Activated naive CD8-positive, alpha-beta T cell treated with anti-CD3 and anti-CD28 coated beads, Interleukin-2, amount 50 U/mL, for 24 hours (primary cell): Measurements from ENCODE around the gene RRAGC.

ENCODE experiments used
- ATAC-seq: fragments of 150-1000 bp; cut with Tn5 transposase; one replicate; pipeline ENCODE4 v1.10.0; 2021
- DNase-seq: peaks from one replicate; pipeline ENCODE4 v3.0.0; 2021
- H3K27ac Mint-ChIP-seq: one replicate; pipeline ENCODE4 v1.8.0; 2021; ENCODE audit warnings: mild to moderate bottlenecking, mixed read lengths
- H3K27me3 Mint-ChIP-seq: one replicate; pipeline ENCODE4 v1.8.0; 2021; ENCODE audit warnings: mixed read lengths
- H3K36me3 Mint-ChIP-seq: one replicate; pipeline ENCODE4 v1.8.0; 2021; ENCODE audit warnings: low read depth, mixed read lengths
- H3K4me1 Mint-ChIP-seq: one replicate; pipeline ENCODE4 v1.8.0; 2021; ENCODE audit warnings: mixed read lengths
- H3K4me3 Mint-ChIP-seq: one replicate; pipeline ENCODE4 v1.8.0; 2021; ENCODE audit warnings: mild to moderate bottlenecking, moderate library complexity, mixed read lengths
- H3K9me3 Mint-ChIP-seq: one replicate; pipeline ENCODE4 v1.8.0; 2021; ENCODE audit warnings: mixed read lengths

The RRAGC gene

GRCh38 chr1:38791164-38791515 lies 68.4 kb downstream of the RRAGC start:
- Mint-ChIP-seq H3K36me3 (peaks cover 3% of the 10 kb centered on the region), H3K27me3 (peaks cover 57% of the 10 kb centered on the region), H3K27ac (no peak overlapping the region), H3K9me3 (peaks cover 19% of the 10 kb centered on the region), H3K4me1 (no peaks in the 10 kb centered on the region), H3K4me3 (no peak overlapping the region)
- no peak for DNase-seq
- no peak for ATAC-seq

GRCh38 chr1:38790422-38791163 lies 69.0 kb downstream of the RRAGC start:
- H3K4me1 Mint-ChIP-seq, result no peaks in the 10 kb centered on the region
- peaks cover 59% of the 10 kb centered on the region for H3K27me3 Mint-ChIP-seq
- DNase-seq, result no peak
- H3K36me3 Mint-ChIP-seq, result peaks cover 3% of the 10 kb centered on the region
- peaks cover 19% of the 10 kb centered on the region for H3K9me3 Mint-ChIP-seq
- no peak overlapping the region for H3K4me3 Mint-ChIP-seq
- no peak for ATAC-seq
- no peak overlapping the region for H3K27ac Mint-ChIP-seq

DNA sequence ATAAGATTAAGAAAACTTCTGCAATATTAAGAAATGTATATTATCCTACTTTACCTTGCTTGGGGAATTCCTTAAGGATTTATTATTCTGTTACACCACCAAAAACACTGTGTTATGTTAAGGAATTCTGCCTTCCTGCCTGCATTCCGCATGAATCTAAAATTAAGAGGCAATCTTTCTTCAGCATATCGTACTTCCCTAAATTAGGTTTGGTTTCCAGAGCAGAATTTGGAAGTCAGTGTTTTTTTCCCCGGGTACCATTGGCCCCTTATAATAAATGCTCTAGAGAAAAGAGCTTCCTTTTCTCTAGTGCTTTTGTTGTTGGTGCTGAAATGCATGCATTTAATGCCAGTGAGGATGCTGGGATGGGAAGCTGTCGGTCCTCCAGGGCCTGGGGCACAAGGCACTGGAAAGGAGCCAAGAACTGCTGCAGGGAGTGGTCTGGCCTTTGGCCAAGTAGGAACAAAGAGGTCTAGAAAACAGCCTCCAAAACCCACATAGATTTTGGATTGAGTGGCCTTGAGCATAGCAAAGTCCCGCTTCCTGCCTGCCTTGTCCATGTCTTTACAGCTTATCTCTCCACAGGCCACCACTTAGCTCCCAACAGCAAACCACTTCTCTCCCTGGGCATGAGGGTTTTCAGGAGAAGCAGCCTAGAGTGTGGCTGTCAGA lies 69.9 kb downstream of the RRAGC start:
- Mint-ChIP-seq H3K9me3 (peaks cover 14% of the 10 kb centered on the region), H3K36me3 (peaks cover 3% of the 10 kb centered on the region), H3K27ac (no peak overlapping the region), H3K27me3 (peaks cover 64% of the 10 kb centered on the region), H3K4me3 (no peak overlapping the region), H3K4me1 (peaks cover under 1% of the 10 kb centered on the region)
- DNase-seq (no peak), ATAC-seq (no peak)

- Mint-ChIP-seq H3K4me3 (no peak overlapping the region), H3K4me1 (peaks cover 8% of the 10 kb centered on the region), H3K9me3 (peaks cover 5% of the 10 kb centered on the region), H3K27ac (no peak overlapping the region), H3K36me3 (no peaks in the 10 kb centered on the region), H3K27me3 (peaks cover 62% of the 10 kb centered on the region)
- DNase-seq, result no peak
- ATAC-seq, result no peak
Observed at GRCh38 chr1:38788341-38789336, 70.9 kb downstream of the RRAGC start.
